ENCODE data around the gene KMT2C.
"Not testable (repeated sequence)": the region's sequence is repeated elsewhere in the genome, so short reads cannot be mapped to it uniquely, and the experiment has no call there.

Gene KMT2C

GRCh38 chr7:152402384-152403250 lies 33.2 kb downstream of the KMT2C start:
- DNase-seq: no peak

- DNase-seq: no peak
Measured at GRCh38 chr7:152399344-152399743, 36.5 kb downstream of the KMT2C start.

- DNase-seq: no peak
Measured at GRCh38 chr7:152395112-152395511, 40.7 kb downstream of the KMT2C start.

GRCh38 chr7:152394214-152394613 lies 41.6 kb downstream of the KMT2C start:
- DNase-seq: not testable (repeated sequence)

- DNase-seq: no peak
Measured at GRCh38 chr7:152392254-152392653, 43.5 kb downstream of the KMT2C start.

- DNase-seq: not testable (repeated sequence)
Measured at GRCh38 chr7:152386136-152386764, 49.6 kb downstream of the KMT2C start.

- DNase-seq: not testable (repeated sequence)
Measured at GRCh38 chr7:152384235-152385200, 51.3 kb downstream of the KMT2C start.

GRCh38 chr7:152383341-152384234 lies 52.2 kb downstream of the KMT2C start:
- no peak for DNase-seq

GRCh38 chr7:152382244-152382643 lies 53.6 kb downstream of the KMT2C start:
- DNase-seq: no peak

GRCh38 chr7:152380931-152381578 lies 54.7 kb downstream of the KMT2C start:
- DNase-seq: not testable (repeated sequence)

- DNase-seq: not testable (repeated sequence)
Measured at GRCh38 chr7:152378497-152378896, 57.3 kb downstream of the KMT2C start.

- not testable (repeated sequence) for DNase-seq
Measured at GRCh38 chr7:152376716-152377484, 58.9 kb downstream of the KMT2C start.

- no peak for DNase-seq
Measured at GRCh38 chr7:152370297-152370696, 65.5 kb downstream of the KMT2C start.

GRCh38 chr7:152369518-152369917 lies 66.3 kb downstream of the KMT2C start:
- DNase-seq: no peak

GRCh38 chr7:152367170-152367569 lies 68.6 kb downstream of the KMT2C start:
- no peak for DNase-seq

GRCh38 chr7:152366662-152367061 lies 69.1 kb downstream of the KMT2C start:
- no peak for DNase-seq

GRCh38 chr7:152365982-152366603 lies 69.7 kb downstream of the KMT2C start:
- DNase-seq: no peak

- no peak for DNase-seq
Measured at GRCh38 chr7:152363798-152364197, 72.0 kb downstream of the KMT2C start.

GRCh38 chr7:152362128-152362926 lies 73.5 kb downstream of the KMT2C start:
- DNase-seq: no peak
